Subcutaneous adipose tissue (tissue), 4 donors: ENCODE results near the gene TSFM. TPM values are rescaled to one million over a fixed set of nuclear protein-coding genes. Genes with fewer than 3 reads are reported as not detected.

Experiments used
- total RNA-seq, 4 donors: library from RNA; depleted of rRNA; stranded (reverse); fragments of >200 nt; gene quantifications; one replicate each; pipeline ENCODE4 v1.1.0, GENCODE V29; 2016
- TF ChIP-seq, protein P1 (sequence below): fragments of 450-650 bp; IDR thresholded peaks from one replicate; pipeline ENCODE4 v1.5.1; 2016; ENCODE audit warnings: low read depth, mild to moderate bottlenecking, control low read depth, antibody characterized with exemption, moderate library complexity

Gene TSFM
- total RNA-seq, 4 donors from 2014 or later: 16.7 to 26.0 (median 22.9) TPM

- TF ChIP-seq, protein P1, sequence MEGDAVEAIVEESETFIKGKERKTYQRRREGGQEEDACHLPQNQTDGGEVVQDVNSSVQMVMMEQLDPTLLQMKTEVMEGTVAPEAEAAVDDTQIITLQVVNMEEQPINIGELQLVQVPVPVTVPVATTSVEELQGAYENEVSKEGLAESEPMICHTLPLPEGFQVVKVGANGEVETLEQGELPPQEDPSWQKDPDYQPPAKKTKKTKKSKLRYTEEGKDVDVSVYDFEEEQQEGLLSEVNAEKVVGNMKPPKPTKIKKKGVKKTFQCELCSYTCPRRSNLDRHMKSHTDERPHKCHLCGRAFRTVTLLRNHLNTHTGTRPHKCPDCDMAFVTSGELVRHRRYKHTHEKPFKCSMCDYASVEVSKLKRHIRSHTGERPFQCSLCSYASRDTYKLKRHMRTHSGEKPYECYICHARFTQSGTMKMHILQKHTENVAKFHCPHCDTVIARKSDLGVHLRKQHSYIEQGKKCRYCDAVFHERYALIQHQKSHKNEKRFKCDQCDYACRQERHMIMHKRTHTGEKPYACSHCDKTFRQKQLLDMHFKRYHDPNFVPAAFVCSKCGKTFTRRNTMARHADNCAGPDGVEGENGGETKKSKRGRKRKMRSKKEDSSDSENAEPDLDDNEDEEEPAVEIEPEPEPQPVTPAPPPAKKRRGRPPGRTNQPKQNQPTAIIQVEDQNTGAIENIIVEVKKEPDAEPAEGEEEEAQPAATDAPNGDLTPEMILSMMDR: no peak
Observed at GRCh38 chr12:57765698-57766463, 16.7 kb upstream of the TSFM start.

DNA sequence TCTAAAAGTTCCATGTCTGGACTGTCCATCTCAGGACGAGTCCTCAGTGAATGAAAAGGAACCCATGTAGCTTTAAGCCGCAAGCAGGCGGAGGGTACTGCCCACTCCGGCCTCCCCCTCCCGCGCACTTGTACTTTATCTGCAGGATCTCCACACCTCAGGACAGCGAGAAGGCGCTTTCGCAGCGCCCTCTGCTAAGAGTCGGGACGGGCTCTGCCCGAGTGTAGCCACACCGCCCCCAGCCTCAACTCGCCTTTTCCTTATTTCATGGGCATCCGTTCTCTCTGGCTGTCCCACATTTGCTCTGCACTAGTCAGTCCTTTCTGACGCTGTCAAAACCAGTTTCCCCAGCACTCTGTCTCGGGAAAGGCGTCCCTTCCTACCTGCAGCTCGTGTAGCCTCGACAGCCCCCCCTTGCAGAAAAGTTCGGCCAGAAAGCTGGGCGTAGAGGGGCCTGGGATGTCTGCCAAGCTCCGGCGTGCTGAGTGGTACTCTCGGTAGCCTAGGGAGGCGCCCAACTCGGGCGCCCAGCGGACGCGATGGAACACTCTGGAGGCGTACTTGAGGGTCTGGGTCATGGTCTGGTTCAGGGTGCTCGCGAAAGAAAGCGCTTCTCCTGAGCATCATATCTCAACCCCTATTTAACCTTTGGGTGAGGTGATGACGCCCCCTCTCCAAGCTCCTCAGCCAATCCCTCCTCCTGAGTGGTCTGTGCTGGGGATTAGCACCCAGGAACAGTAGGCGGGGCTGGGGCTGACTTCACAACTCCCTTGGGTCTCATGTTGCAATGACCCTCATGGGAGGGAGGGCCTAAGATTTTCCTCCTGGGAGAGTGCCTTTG is 15.9 kb upstream of the TSFM start, which contains the start of gene CYP27B1:
CYP27B1 (minus strand) TSS at position 615 of the 841 bp plus-strand sequence; CDS start at position 578, 37 bp downstream.
- TF ChIP-seq, protein P1: no peak

DNA sequence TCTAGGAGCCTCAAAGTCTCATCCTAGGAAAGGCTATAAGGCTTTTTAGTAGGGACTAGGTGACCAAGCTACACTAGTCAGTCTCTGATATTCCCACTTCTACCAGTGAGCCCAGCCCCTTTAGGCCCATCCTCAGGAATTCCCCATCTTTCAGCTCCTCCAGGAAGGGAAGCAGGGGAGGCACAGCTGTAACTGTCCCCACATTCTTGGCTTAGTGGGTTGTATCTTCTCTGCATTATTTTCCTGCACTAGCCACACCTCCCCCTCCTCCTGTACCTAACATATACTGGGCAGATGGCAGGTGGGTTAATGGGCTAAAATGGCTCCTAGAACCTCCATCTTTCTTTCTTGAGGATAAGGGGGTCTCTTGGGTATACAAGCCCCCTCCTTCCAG is 15.3 kb upstream of the TSFM start:
- TF ChIP-seq, protein P1: no peak

DNA sequence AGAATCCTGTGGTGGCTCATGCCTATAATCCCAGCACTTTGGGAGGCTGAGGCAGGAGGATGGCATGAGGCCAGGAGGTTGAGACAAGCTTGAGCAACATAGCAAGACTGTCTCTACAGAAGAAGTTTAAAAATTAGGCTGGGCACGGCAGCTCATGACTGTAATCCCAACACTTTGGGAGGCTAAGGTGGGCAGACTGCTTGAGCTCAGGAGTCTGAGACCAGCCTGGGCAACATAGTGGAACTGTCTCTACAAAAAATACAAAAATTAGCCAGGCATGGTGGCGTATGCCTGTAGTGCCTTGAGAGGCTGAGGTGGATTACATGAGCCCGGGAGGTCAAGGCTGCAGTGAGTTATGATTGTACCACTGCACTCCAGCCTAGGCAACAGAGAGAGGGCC is 14.7 kb upstream of the TSFM start:
- TF ChIP-seq, protein P1: no peak

GRCh38 chr12:57769594-57769993 is 13.0 kb upstream of the TSFM start:
- TF ChIP-seq, protein P1: no peak

- TF ChIP-seq, protein P1: no peak
Observed at GRCh38 chr12:57770734-57771133, 11.9 kb upstream of the TSFM start.

DNA sequence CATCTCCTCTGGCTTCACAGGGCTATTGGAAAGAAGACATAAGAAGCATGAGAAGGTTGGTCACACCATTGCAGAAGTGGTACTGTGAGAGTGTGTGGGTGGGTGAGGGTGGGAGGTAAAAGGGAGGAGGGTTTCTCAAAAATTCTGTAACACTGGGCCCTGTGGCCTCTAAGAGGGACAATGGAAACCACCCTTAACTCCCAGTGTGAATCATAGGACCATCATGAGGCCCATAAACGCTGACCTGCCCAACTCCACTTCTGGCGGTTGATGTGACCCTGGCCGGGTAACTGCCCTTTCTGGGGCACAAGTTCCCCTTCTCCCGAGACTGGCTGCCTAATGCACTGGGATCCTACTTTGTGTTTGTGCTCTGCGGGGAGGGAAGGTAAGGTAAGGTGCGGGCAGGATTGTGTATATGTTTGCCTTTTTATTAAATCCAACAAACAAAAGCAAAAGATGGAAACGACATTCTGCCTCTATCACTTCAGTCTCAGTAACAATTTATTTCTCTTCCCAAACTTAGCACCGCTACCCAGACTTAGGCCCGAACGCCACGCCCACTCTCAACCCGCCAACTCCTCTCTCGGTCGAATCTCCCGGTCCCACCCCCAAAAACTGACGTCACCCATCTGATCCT is 11.2 kb upstream of the TSFM start:
- TF ChIP-seq, protein P1: no peak
